ENCODE measurements around the gene CFAP74. TPM values are rescaled to one million over a fixed set of nuclear protein-coding genes. Genes with fewer than 3 reads are reported as not detected.

Gene CFAP74
- total RNA-seq, 2 donors from 2014 or later: not detected

- Histone ChIP-seq H3K4me1 (peaks cover 0 to 9% of the 10 kb centered on the region in 2 donors), H3K36me3 (no peaks in the 10 kb centered on the region), H3K27ac (no peak overlapping the region), H3K27me3 (peaks cover 3 to 19% of the 10 kb centered on the region in 2 donors), H3K9me3 (no peaks in the 10 kb centered on the region), H3K4me3 (no peak overlapping the region)
- no peak for DNase-seq (ENCODE audit: low spot score)
- TF ChIP-seq, protein P1, sequence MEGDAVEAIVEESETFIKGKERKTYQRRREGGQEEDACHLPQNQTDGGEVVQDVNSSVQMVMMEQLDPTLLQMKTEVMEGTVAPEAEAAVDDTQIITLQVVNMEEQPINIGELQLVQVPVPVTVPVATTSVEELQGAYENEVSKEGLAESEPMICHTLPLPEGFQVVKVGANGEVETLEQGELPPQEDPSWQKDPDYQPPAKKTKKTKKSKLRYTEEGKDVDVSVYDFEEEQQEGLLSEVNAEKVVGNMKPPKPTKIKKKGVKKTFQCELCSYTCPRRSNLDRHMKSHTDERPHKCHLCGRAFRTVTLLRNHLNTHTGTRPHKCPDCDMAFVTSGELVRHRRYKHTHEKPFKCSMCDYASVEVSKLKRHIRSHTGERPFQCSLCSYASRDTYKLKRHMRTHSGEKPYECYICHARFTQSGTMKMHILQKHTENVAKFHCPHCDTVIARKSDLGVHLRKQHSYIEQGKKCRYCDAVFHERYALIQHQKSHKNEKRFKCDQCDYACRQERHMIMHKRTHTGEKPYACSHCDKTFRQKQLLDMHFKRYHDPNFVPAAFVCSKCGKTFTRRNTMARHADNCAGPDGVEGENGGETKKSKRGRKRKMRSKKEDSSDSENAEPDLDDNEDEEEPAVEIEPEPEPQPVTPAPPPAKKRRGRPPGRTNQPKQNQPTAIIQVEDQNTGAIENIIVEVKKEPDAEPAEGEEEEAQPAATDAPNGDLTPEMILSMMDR (IDR thresholded peaks at IDR 0.05): no peak
Measured at GRCh38 chr1:2024887-2025286, 21.3 kb upstream of the CFAP74 start.

- peaks cover 0 to 13% of the 10 kb centered on the region in 2 donors for H3K4me1 ChIP-seq
- H3K4me3 ChIP-seq: no peak overlapping the region
- H3K9me3 ChIP-seq: no peaks in the 10 kb centered on the region
- no peak overlapping the region for H3K27ac ChIP-seq
- DNase-seq (ENCODE audit: low spot score): no peak
- no peaks in the 10 kb centered on the region for H3K36me3 ChIP-seq
- TF ChIP-seq, protein P1 (IDR thresholded peaks at IDR 0.05): no peak
- H3K27me3 ChIP-seq: peaks cover 5 to 23% of the 10 kb centered on the region in 2 donors
Measured at GRCh38 chr1:2024451-2024850, 20.9 kb upstream of the CFAP74 start.

DNA sequence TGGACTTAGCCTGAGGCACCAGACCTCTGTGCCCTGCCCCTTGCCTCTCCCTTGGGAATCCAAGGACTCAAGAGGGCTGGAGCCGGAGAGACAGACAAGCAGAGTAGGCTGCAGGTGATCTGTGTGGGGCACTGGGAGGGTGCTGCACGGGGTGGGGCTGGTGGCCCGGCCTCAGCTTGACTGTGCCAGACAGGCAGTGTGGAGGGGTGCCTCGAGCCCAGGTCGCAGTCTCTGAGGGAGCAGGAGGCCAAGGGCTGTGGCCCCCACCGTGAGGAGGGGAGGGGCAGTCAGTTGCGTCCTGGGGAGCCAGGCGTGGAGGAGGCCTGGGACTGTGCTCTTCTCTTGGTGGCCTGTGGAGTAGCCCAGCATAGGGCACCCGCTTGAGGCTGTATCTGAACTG lies 19.6 kb upstream of the CFAP74 start:
- no peak overlapping the region for H3K27ac ChIP-seq
- H3K9me3 ChIP-seq: no peaks in the 10 kb centered on the region
- no peaks in the 10 kb centered on the region for H3K36me3 ChIP-seq
- no peak for DNase-seq (ENCODE audit: low spot score)
- H3K4me3 ChIP-seq: no peak overlapping the region
- peaks cover 5 to 24% of the 10 kb centered on the region in 2 donors for H3K27me3 ChIP-seq
- H3K4me1 ChIP-seq: peaks cover 0 to 22% of the 10 kb centered on the region in 2 donors
- TF ChIP-seq, protein P1 (IDR thresholded peaks at IDR 0.05): no peak

DNA sequence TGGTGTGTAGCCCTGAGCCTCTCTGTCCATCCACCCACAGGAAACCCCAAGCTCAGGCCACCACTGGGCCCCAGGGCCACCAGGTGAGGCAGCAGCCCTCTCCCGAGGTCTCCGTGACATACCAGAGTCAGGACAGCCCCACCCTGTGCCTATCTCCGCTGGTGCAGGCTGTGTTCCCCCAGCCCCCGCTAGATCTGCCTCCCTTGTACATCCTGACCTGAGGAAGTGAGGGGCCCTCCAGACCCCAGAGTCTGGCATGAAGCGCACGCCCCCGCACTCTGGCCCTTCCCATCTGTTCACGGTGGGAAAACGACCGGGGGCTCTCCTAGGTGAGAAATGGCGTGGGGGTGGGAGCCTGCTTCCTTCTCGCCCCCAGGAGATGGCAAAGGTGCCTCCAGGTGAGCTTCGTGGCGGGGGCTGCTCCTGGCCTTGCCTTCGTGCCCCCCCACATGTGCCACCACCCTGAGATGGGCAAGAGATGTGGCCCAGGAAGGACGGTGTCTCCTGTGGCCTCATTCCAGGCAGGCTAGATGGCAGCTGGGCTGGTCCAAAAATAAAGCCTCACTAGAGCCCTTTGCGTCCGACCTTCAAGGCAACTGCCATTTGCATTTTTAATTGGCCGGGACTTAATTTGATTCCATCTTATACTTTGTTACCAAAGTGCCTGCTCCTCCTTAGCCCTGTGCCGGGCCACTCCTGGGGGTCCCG lies 18.6 kb upstream of the CFAP74 start:
- H3K4me3 ChIP-seq: no peak overlapping the region
- no peaks in the 10 kb centered on the region for H3K9me3 ChIP-seq
- TF ChIP-seq, protein P1 (IDR thresholded peaks at IDR 0.05): no peak
- H3K4me1 ChIP-seq: peaks cover 0 to 22% of the 10 kb centered on the region in 2 donors
- H3K27ac ChIP-seq: no peak overlapping the region
- DNase-seq (ENCODE audit: low spot score): no peak
- no peaks in the 10 kb centered on the region for H3K36me3 ChIP-seq
- H3K27me3 ChIP-seq: peaks cover 5 to 24% of the 10 kb centered on the region in 2 donors

DNA sequence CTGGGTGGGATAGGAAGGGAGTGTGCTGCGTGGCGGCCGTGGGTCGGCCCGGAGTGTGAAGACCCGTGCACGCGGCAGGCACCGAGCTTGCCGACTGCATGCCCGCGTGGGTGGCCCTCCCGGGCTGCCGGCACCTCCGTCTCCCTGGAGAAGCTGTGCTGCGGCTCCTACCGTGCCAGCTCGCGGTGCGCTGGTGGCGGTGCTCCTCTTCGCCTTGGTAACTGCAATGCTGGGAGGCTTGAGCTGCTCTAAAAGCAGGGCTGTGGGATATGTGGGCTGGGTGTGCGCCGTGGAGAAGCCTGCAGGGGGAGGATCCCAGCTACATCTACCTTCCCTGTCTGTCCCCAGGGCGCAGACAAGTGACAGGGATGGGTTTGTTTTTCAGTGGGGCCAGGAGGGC lies 18.0 kb upstream of the CFAP74 start:
- Histone ChIP-seq H3K9me3 (no peaks in the 10 kb centered on the region), H3K4me1 (peaks cover 0 to 22% of the 10 kb centered on the region in 2 donors), H3K4me3 (no peak overlapping the region), H3K27ac (no peak overlapping the region), H3K27me3 (peaks cover 5 to 24% of the 10 kb centered on the region in 2 donors), H3K36me3 (no peaks in the 10 kb centered on the region)
- TF ChIP-seq, protein P1 (IDR thresholded peaks at IDR 0.05): no peak
- DNase-seq (ENCODE audit: low spot score): no peak

DNA sequence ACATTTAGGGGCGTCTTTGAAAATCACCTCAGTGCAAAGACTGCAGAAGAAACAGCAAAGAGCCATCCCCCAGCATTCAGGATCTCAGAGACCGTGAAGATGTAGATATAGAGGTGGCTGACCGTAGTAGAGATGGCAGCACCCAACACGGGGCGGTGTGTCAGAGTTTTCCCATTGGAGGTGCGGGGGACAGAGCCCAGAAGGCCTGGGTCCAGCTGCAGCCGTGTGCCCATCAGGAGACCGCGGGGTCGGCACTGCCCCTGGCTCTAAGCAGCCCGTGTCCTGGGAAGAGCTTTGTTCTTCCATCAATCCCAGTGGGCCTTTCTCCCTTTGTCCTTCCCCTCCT lies 16.7 kb upstream of the CFAP74 start:
- Histone ChIP-seq H3K36me3 (no peaks in the 10 kb centered on the region), H3K27me3 (peaks cover 5 to 24% of the 10 kb centered on the region in 2 donors), H3K27ac (no peak overlapping the region), H3K4me3 (no peak overlapping the region), H3K9me3 (no peaks in the 10 kb centered on the region), H3K4me1 (peaks cover 0 to 18% of the 10 kb centered on the region in 2 donors)
- DNase-seq (ENCODE audit: low spot score): no peak
- TF ChIP-seq, protein P1 (IDR thresholded peaks at IDR 0.05): no peak

Data from right atrium auricular region (tissue), 2 donors.